ENCODE measurements around the gene MAML2.

DNA sequence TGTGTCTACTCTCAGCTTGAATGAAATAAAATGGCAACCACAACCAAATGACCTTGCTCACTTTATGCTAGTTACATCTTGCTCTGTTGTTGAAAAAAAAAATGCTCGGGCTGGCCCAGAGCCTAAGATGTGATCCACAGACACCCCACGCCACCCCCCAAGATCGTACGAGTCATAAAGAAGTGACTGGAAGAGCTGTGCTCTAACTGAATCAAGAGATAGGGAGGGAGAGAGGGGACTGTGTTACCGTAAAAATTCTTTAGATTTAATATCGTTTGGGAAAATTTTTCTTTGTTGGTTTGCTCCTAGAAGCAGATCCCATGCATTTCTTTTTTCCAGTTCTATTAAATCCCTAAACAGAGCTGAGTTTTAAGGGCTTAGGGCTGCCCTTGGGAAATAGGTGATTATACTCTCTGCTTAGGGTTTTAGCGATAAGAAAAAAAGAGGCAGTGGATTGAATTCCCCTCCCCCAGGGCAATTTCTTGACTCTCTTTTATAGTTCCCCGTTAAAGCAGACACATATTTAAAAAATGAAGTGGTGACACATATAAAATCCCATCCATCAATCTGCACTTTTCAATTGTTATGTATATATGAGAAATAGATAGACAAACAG is 14.5 kb downstream of the MAML2 start:
- TF ChIP-seq, protein P1, sequence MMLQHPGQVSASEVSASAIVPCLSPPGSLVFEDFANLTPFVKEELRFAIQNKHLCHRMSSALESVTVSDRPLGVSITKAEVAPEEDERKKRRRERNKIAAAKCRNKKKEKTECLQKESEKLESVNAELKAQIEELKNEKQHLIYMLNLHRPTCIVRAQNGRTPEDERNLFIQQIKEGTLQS (CRISPR knock-in tag; IDR thresholded peaks at IDR 0.05), result no peak
- TF ChIP-seq ZBTB7A (CRISPR knock-in tag; IDR thresholded peaks at IDR 0.05) (no peak), SALL1 (CRISPR knock-in tag; IDR thresholded peaks at IDR 0.05) (no peak), TAF1 (CRISPR knock-in tag; IDR thresholded peaks at IDR 0.05) (no peak), FOXO1 (CRISPR knock-in tag; IDR thresholded peaks at IDR 0.05) (no peak), RAD51 (IDR thresholded peaks at IDR 0.05; ENCODE audit: borderline replicate concordance) (no peak), ZNF232 (CRISPR knock-in tag; IDR thresholded peaks at IDR 0.05; ENCODE audit: borderline replicate concordance) (no peak), YY1 (IDR thresholded peaks at IDR 0.05; ENCODE audit: insufficient read depth, insufficient replicate concordance, low read depth, low read length) (no peak), JUNB (CRISPR knock-in tag; IDR thresholded peaks at IDR 0.05; ENCODE audit: borderline replicate concordance) (no peak)
- TF ChIP-seq, protein P2, sequence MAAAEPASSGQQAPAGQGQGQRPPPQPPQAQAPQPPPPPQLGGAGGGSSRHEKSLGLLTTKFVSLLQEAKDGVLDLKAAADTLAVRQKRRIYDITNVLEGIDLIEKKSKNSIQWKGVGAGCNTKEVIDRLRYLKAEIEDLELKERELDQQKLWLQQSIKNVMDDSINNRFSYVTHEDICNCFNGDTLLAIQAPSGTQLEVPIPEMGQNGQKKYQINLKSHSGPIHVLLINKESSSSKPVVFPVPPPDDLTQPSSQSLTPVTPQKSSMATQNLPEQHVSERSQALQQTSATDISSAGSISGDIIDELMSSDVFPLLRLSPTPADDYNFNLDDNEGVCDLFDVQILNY (CRISPR knock-in tag; conservative IDR thresholded peaks at IDR 0.05), result no peak
- TF ChIP-seq, protein P3, sequence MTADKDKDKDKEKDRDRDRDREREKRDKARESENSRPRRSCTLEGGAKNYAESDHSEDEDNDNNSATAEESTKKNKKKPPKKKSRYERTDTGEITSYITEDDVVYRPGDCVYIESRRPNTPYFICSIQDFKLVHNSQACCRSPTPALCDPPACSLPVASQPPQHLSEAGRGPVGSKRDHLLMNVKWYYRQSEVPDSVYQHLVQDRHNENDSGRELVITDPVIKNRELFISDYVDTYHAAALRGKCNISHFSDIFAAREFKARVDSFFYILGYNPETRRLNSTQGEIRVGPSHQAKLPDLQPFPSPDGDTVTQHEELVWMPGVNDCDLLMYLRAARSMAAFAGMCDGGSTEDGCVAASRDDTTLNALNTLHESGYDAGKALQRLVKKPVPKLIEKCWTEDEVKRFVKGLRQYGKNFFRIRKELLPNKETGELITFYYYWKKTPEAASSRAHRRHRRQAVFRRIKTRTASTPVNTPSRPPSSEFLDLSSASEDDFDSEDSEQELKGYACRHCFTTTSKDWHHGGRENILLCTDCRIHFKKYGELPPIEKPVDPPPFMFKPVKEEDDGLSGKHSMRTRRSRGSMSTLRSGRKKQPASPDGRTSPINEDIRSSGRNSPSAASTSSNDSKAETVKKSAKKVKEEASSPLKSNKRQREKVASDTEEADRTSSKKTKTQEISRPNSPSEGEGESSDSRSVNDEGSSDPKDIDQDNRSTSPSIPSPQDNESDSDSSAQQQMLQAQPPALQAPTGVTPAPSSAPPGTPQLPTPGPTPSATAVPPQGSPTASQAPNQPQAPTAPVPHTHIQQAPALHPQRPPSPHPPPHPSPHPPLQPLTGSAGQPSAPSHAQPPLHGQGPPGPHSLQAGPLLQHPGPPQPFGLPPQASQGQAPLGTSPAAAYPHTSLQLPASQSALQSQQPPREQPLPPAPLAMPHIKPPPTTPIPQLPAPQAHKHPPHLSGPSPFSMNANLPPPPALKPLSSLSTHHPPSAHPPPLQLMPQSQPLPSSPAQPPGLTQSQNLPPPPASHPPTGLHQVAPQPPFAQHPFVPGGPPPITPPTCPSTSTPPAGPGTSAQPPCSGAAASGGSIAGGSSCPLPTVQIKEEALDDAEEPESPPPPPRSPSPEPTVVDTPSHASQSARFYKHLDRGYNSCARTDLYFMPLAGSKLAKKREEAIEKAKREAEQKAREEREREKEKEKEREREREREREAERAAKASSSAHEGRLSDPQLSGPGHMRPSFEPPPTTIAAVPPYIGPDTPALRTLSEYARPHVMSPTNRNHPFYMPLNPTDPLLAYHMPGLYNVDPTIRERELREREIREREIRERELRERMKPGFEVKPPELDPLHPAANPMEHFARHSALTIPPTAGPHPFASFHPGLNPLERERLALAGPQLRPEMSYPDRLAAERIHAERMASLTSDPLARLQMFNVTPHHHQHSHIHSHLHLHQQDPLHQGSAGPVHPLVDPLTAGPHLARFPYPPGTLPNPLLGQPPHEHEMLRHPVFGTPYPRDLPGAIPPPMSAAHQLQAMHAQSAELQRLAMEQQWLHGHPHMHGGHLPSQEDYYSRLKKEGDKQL (CRISPR knock-in tag; IDR thresholded peaks at IDR 0.05; ENCODE audit: low read depth), result no peak
- TF ChIP-seq, protein P4, sequence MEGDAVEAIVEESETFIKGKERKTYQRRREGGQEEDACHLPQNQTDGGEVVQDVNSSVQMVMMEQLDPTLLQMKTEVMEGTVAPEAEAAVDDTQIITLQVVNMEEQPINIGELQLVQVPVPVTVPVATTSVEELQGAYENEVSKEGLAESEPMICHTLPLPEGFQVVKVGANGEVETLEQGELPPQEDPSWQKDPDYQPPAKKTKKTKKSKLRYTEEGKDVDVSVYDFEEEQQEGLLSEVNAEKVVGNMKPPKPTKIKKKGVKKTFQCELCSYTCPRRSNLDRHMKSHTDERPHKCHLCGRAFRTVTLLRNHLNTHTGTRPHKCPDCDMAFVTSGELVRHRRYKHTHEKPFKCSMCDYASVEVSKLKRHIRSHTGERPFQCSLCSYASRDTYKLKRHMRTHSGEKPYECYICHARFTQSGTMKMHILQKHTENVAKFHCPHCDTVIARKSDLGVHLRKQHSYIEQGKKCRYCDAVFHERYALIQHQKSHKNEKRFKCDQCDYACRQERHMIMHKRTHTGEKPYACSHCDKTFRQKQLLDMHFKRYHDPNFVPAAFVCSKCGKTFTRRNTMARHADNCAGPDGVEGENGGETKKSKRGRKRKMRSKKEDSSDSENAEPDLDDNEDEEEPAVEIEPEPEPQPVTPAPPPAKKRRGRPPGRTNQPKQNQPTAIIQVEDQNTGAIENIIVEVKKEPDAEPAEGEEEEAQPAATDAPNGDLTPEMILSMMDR (CRISPR knock-in tag; IDR thresholded peaks at IDR 0.05), result no peak
- TF ChIP-seq, protein P5, sequence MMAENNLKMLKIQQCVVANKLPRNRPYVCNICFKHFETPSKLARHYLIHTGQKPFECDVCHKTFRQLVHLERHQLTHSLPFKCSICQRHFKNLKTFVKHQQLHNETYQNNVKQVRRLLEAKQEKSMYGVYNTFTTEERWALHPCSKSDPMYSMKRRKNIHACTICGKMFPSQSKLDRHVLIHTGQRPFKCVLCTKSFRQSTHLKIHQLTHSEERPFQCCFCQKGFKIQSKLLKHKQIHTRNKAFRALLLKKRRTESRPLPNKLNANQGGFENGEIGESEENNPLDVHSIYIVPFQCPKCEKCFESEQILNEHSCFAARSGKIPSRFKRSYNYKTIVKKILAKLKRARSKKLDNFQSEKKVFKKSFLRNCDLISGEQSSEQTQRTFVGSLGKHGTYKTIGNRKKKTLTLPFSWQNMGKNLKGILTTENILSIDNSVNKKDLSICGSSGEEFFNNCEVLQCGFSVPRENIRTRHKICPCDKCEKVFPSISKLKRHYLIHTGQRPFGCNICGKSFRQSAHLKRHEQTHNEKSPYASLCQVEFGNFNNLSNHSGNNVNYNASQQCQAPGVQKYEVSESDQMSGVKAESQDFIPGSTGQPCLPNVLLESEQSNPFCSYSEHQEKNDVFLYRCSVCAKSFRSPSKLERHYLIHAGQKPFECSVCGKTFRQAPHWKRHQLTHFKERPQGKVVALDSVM (CRISPR knock-in tag; IDR thresholded peaks at IDR 0.05), result no peak
